ENCODE data around the gene BRD2. TPM values are rescaled to one million over a fixed set of nuclear protein-coding genes. Genes with fewer than 3 reads are reported as not detected.

BRD2 gene
- total and polyA plus RNA-seq, 2 of the 4 experiments (the other 2 are of a cell fraction) = 99.5 to 144 TPM

DNA sequence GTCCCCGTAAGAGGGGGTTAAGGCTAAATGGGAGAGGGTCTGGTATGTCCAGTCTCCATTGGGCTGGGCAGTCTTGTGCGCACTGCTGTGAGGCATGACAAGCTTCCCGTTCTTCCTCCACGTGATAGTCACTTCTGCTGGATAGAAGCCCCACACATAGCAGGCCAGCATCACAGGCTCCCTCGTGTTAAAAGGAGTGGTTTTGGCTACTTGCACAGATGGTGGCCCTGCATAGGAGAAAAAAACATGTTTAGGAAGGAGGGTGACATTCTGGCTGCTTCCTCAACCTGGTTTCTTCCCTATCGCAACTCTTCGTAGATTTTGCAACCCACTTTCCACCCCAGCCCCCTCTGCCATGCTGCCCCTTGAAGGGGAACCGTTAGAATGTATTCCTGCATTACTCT, 31.2 kb upstream of the BRD2 start:
- ATAC-seq (ENCODE audit: low read depth) = no peak

More for the DNA sequence above, 31.2 kb upstream of the BRD2 start:
- H2BK120ac ChIP-seq (ENCODE audit: low read depth, low read length) = no peak overlapping the region
- no peak overlapping the region for H2BK5ac ChIP-seq (ENCODE audit: low read depth, low read length, poor library complexity, severe bottlenecking)
- H2AK9ac ChIP-seq (replicated peaks; ENCODE audit: low read depth, low read length, poor library complexity) = no peak overlapping the region
- no peaks in the 10 kb centered on the region for H3K4me1 ChIP-seq (ENCODE audit: control insufficient read depth, insufficient read depth, low read length)
- POLR2A ChIA-PET (ENCODE audit: unreplicated experiment) = no interaction called here
- CTCF ChIA-PET = no interaction called here
- no peaks in the 10 kb centered on the region for H3K36me3 ChIP-seq (ENCODE audit: control insufficient read depth, insufficient read depth, low read length)
- H3K27me3 ChIP-seq (ENCODE audit: control insufficient read depth, insufficient read depth, low read length) = peaks cover 10% of the 10 kb centered on the region
- no peak overlapping the region for H3K9ac ChIP-seq (ENCODE audit: low read depth, low read length)
- no peak overlapping the region; the same call in 1 of the 2 replicates for H2AK5ac ChIP-seq (ENCODE audit: low read depth, low read length)
- H4K20me1 ChIP-seq (ENCODE audit: insufficient read depth, low read length) = no peaks in the 10 kb centered on the region
- no peak overlapping the region for H4K91ac ChIP-seq (ENCODE audit: insufficient read depth, low read depth, low read length)
- no peak overlapping the region for H4K8ac ChIP-seq (ENCODE audit: low read depth in 2 of 2, low read length in 2 of 2)
- H2AFZ ChIP-seq (replicated peaks; ENCODE audit: low read length, poor library complexity) = no peak overlapping the region
- no peak overlapping the region for H3K4me2 ChIP-seq (ENCODE audit: low read depth, low read length)
- no peak overlapping the region for H3K4ac ChIP-seq (ENCODE audit: low read depth, low read length)
- no peaks in the 10 kb centered on the region for H3K79me1 ChIP-seq (ENCODE audit: low read depth in 1 of 2, low read length in 2 of 2)
- 40% methylated on average over 1 of the region's 8 CpGs; no CpG with 5 or more reads in 1 of the 2 experiments for WGBS, 2 experiments (ENCODE audit: extremely low coverage in 2 of 2, insufficient read length in 1 of 2)
- H2BK20ac ChIP-seq (ENCODE audit: low read depth, low read length) = no peak overlapping the region
- no peak overlapping the region for H3K14ac ChIP-seq (replicated peaks; ENCODE audit: low read depth, low read length)
- no TSS peak for BruUV-seq (replicated peaks)
- dilution Hi-C loops (cut with HindIII; ENCODE audit: low sequenced_read_pairs, unreplicated experiment) (no loop called here), intact Hi-C loops (cut with micrococcal nuclease) (no loop called here), in situ Hi-C loops (cut with MboI; ENCODE audit: low sequenced_read_pairs) (loop anchor here (5.0 kb wide), 1 partner anchor 40 kb away; no protein-coding TSS in a partner anchor)
- H3K18ac ChIP-seq (ENCODE audit: low read depth, low read length) = no peak overlapping the region
- H3K56ac ChIP-seq (ENCODE audit: extremely low read depth, insufficient read depth, low read length) = no peak overlapping the region
- H3K9me1 ChIP-seq (ENCODE audit: insufficient read depth, low read length) = no peaks in the 10 kb centered on the region
- no peak overlapping the region for H3K27ac ChIP-seq (ENCODE audit: insufficient read depth, low read length)
- no peak overlapping the region for H3K4me3 ChIP-seq (ENCODE audit: insufficient read depth, low read depth, low read length)
- DNase-seq = no peak
- no peak overlapping the region for H3K23ac ChIP-seq (ENCODE audit: low read depth, low read length)
- no peak overlapping the region for H4K5ac ChIP-seq (ENCODE audit: low read depth, low read length)
- H2BK15ac ChIP-seq (ENCODE audit: low read depth, low read length) = no peak overlapping the region
- H3K9me3 ChIP-seq (ENCODE audit: control insufficient read depth, insufficient read depth, low read length) = no peaks in the 10 kb centered on the region
- TF ChIP-seq CHD1 (IDR thresholded peaks at IDR 0.05; ENCODE audit: low read depth, low read length) = no peak
- no peak for TF ChIP-seq POLR2A (IDR thresholded peaks at IDR 0.05; ENCODE audit: low read depth, low read length)
- TF ChIP-seq RAD21 (IDR thresholded peaks at IDR 0.05; ENCODE audit: low read length) = no peak
- no peak for TF ChIP-seq MAFK (IDR thresholded peaks at IDR 0.05; ENCODE audit: low read depth, low read length)
- TF ChIP-seq, protein P1, sequence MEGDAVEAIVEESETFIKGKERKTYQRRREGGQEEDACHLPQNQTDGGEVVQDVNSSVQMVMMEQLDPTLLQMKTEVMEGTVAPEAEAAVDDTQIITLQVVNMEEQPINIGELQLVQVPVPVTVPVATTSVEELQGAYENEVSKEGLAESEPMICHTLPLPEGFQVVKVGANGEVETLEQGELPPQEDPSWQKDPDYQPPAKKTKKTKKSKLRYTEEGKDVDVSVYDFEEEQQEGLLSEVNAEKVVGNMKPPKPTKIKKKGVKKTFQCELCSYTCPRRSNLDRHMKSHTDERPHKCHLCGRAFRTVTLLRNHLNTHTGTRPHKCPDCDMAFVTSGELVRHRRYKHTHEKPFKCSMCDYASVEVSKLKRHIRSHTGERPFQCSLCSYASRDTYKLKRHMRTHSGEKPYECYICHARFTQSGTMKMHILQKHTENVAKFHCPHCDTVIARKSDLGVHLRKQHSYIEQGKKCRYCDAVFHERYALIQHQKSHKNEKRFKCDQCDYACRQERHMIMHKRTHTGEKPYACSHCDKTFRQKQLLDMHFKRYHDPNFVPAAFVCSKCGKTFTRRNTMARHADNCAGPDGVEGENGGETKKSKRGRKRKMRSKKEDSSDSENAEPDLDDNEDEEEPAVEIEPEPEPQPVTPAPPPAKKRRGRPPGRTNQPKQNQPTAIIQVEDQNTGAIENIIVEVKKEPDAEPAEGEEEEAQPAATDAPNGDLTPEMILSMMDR (conservative IDR thresholded peaks at IDR 0.05; ENCODE audit: low read depth, low read length) = no peak
- TF ChIP-seq BHLHE40 (IDR thresholded peaks at IDR 0.05; ENCODE audit: low read depth, low read length) = no peak
- TF ChIP-seq, protein P2, sequence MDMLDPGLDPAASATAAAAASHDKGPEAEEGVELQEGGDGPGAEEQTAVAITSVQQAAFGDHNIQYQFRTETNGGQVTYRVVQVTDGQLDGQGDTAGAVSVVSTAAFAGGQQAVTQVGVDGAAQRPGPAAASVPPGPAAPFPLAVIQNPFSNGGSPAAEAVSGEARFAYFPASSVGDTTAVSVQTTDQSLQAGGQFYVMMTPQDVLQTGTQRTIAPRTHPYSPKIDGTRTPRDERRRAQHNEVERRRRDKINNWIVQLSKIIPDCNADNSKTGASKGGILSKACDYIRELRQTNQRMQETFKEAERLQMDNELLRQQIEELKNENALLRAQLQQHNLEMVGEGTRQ (IDR thresholded peaks at IDR 0.05; ENCODE audit: low read depth, low read length) = no peak
- no peak for TF ChIP-seq FOS (IDR thresholded peaks at IDR 0.05; ENCODE audit: low read depth, low read length)
- TF ChIP-seq RCOR1 (IDR thresholded peaks at IDR 0.05; ENCODE audit: insufficient replicate concordance, low read length) = no peak
- TF ChIP-seq MXI1 (IDR thresholded peaks at IDR 0.05; ENCODE audit: borderline replicate concordance, low read depth, low read length) = no peak
- no peak for TF ChIP-seq SMC3 (IDR thresholded peaks at IDR 0.05; ENCODE audit: low read depth, low read length)
- TF ChIP-seq, protein P3, sequence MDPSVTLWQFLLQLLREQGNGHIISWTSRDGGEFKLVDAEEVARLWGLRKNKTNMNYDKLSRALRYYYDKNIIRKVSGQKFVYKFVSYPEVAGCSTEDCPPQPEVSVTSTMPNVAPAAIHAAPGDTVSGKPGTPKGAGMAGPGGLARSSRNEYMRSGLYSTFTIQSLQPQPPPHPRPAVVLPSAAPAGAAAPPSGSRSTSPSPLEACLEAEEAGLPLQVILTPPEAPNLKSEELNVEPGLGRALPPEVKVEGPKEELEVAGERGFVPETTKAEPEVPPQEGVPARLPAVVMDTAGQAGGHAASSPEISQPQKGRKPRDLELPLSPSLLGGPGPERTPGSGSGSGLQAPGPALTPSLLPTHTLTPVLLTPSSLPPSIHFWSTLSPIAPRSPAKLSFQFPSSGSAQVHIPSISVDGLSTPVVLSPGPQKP (IDR thresholded peaks at IDR 0.05; ENCODE audit: borderline replicate concordance, low read depth, low read length) = no peak
- TF ChIP-seq MAZ (IDR thresholded peaks at IDR 0.05; ENCODE audit: borderline replicate concordance, low read depth, low read length) = no peak
- TF ChIP-seq NFE2L2 (IDR thresholded peaks at IDR 0.05; ENCODE audit: low read depth, low read length) = no peak
- TF ChIP-seq CEBPB (IDR thresholded peaks at IDR 0.05; ENCODE audit: low read depth, low read length) = no peak
- no peak for TF ChIP-seq RFX5 (IDR thresholded peaks at IDR 0.05; ENCODE audit: low read depth, low read length)
